Osteocyte (in vitro differentiated cells): ENCODE measurements around the gene CHRNB4. TPM values are rescaled to one million over a fixed set of nuclear protein-coding genes. Genes with fewer than 3 reads are reported as not detected.

Experiments
- DNase-seq: peaks from one replicate; pipeline ENCODE4 v3.0.0; 2021; ENCODE audit warnings: mixed read lengths; ENCODE audit not compliant: unreplicated experiment; ENCODE audit errors: extremely low spot score
- H3K27ac Mint-ChIP-seq: one replicate; pipeline ENCODE4 v1.8.0; 2021; ENCODE audit warnings: mild to moderate bottlenecking, mixed read lengths; ENCODE audit not compliant: unreplicated experiment
- H3K27me3 Mint-ChIP-seq: one replicate; pipeline ENCODE4 v1.8.0; 2021; ENCODE audit warnings: mixed read lengths; ENCODE audit not compliant: unreplicated experiment
- H3K36me3 Mint-ChIP-seq: one replicate; pipeline ENCODE4 v1.8.0; 2021; ENCODE audit warnings: mixed read lengths; ENCODE audit not compliant: unreplicated experiment
- H3K4me1 Mint-ChIP-seq: one replicate; pipeline ENCODE4 v1.8.0; 2021; ENCODE audit warnings: mixed read lengths; ENCODE audit not compliant: unreplicated experiment
- H3K4me3 Mint-ChIP-seq: one replicate; pipeline ENCODE4 v1.8.0; 2021; ENCODE audit warnings: mild to moderate bottlenecking, moderate library complexity, mixed read lengths; ENCODE audit not compliant: unreplicated experiment
- H3K9me3 Mint-ChIP-seq: one replicate; pipeline ENCODE4 v1.8.0; 2021; ENCODE audit warnings: mixed read lengths; ENCODE audit not compliant: unreplicated experiment
- total RNA-seq: library from RNA; stranded (reverse); gene quantifications from 2 replicates; pipeline ENCODE4 v1.2.1, GENCODE V29; 2021
- TF ChIP-seq, protein P1 (sequence below): fragments of 200-600 bp; sonication (generic); IDR thresholded peaks from 2 replicates; pipeline ENCODE4 v1.5.0; 2021; ENCODE audit warnings: antibody characterized with exemption, mild to moderate bottlenecking, moderate library complexity

CHRNB4 gene
- total RNA-seq, 1 donor from 2014 or later, result not detected

DNA sequence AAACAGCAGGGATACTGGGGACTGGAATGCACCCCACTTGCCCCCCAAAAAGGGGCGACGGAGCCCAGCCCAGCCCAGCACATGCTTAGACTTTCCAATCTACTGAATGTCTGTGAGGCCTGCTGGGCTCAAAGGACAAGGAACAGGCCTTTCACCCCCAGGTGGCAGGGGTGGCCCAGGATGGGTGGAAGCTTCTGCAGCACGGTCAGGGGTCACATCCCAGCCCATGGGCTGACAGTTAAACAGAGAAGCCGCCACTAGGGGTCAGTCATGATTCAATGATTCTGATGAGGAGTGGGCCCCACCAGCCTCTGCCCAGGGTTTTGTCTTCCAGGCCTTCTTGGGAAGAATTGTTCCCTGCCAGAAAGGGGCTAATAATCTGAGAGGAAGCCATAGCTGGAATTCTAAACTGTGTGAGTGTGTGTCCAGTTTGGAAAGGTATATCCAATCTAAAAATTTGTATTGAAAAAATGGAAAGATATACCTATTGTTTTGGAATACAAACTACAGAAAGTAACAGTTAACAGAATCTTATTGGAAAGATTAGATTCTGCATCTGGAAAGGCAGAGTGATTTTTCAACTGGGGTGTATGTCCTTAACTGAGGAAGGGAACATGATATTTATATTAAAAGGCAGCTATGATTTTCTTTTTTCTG is 2.2 kb downstream of the CHRNB4 start:
- Mint-ChIP-seq H3K9me3 (no peaks in the 10 kb centered on the region), H3K4me3 (no peak overlapping the region), H3K4me1 (peaks cover 8% of the 10 kb centered on the region), H3K36me3 (no peaks in the 10 kb centered on the region), H3K27ac (no peak overlapping the region), H3K27me3 (peaks cover 22% of the 10 kb centered on the region)
- TF ChIP-seq, protein P1, sequence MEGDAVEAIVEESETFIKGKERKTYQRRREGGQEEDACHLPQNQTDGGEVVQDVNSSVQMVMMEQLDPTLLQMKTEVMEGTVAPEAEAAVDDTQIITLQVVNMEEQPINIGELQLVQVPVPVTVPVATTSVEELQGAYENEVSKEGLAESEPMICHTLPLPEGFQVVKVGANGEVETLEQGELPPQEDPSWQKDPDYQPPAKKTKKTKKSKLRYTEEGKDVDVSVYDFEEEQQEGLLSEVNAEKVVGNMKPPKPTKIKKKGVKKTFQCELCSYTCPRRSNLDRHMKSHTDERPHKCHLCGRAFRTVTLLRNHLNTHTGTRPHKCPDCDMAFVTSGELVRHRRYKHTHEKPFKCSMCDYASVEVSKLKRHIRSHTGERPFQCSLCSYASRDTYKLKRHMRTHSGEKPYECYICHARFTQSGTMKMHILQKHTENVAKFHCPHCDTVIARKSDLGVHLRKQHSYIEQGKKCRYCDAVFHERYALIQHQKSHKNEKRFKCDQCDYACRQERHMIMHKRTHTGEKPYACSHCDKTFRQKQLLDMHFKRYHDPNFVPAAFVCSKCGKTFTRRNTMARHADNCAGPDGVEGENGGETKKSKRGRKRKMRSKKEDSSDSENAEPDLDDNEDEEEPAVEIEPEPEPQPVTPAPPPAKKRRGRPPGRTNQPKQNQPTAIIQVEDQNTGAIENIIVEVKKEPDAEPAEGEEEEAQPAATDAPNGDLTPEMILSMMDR, result peak; percentile 81
- DNase-seq, result no peak

DNA sequence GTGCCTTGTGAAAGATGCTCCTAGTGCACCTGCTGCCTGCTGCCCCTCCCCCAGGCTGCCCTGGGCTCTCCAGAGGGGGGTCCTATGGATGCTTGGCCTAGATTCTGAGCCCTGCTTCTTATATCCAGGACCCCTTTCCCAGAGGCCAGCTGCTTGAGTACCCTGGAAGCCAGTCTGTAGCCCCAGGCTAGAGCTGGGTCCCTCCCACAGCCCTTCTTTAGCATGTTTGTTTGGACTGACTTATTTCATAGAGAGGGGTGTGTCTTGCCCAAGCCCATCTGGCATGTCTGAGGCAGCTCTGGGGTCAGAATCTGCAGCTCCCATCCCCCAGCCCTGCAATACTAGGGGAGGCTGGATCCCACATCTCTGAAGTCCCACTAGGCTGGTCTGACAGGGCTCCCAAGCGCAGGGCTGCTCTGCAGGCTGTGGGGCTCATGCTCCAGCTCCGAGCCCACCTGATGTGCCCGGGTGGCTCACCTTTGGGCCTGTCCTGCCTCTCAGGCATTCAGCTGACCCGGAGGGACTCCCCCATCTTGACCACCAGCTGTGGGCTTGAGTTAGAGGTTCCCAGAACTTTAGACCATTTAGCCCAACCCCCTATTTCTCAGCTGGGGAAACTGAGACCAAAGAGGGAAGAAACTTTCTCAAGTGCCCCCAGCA is 3.1 kb downstream of the CHRNB4 start:
- peaks cover 29% of the 10 kb centered on the region for H3K27me3 Mint-ChIP-seq
- H3K4me3 Mint-ChIP-seq, result no peak overlapping the region
- H3K4me1 Mint-ChIP-seq, result peaks cover 8% of the 10 kb centered on the region
- no peak overlapping the region for H3K27ac Mint-ChIP-seq
- TF ChIP-seq, protein P1, result no peak
- peaks cover 2% of the 10 kb centered on the region for H3K36me3 Mint-ChIP-seq
- DNase-seq, result no peak
- peaks cover 3% of the 10 kb centered on the region for H3K9me3 Mint-ChIP-seq

DNA sequence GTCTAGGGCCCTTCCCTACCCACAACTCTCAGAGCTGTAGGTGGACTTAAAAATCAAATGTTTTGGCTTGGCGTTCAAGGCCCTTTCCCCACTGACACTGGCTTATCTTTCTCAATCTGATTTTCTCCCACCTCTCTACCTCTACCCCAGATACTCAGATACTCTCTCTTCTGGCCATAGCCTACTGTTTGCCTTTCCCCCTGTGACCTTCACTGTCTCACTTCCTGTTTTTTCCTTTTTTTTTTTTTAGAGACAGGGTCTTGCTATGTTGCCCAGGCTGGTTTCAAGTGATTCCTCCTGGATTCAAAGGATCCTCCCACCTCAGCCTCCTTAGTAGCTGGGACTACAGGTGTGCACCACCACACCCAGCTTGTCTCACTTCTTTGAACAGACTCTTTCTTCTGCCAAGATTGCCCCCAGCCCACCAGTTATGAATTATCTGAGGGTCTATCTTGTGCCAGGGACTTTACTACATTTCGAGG is 4.6 kb downstream of the CHRNB4 start:
- DNase-seq, result no peak
- H3K4me1 Mint-ChIP-seq, result peaks cover 6% of the 10 kb centered on the region
- H3K27me3 Mint-ChIP-seq, result peaks cover 34% of the 10 kb centered on the region
- H3K36me3 Mint-ChIP-seq, result peaks cover 2% of the 10 kb centered on the region
- no peak overlapping the region for H3K4me3 Mint-ChIP-seq
- H3K9me3 Mint-ChIP-seq, result peaks cover 3% of the 10 kb centered on the region
- TF ChIP-seq, protein P1, result no peak
- H3K27ac Mint-ChIP-seq, result no peak overlapping the region

DNA sequence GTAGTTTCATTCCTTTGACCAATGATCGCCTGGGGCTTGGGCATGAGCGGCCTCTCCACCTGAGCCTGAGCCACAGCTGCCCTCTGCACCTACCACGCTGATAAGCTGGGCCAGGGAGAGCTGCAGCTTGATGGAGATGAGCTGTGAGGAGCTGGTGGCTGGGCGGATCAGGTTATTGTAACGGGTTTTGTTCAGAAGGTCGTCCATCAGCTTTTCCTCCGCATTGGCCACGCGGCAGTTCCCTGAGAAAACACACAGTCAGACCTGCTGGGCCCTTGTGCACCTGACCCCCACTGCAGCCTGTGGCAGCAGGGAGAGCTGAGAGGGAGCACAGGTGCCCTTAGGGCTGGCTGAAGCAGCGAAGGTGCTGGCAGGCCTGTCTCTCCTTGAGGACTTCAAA is 5.7 kb downstream of the CHRNB4 start:
- Mint-ChIP-seq H3K4me3 (no peak overlapping the region), H3K9me3 (peaks cover 3% of the 10 kb centered on the region), H3K36me3 (peaks cover 2% of the 10 kb centered on the region), H3K27ac (no peak overlapping the region), H3K27me3 (peaks cover 33% of the 10 kb centered on the region), H3K4me1 (no peaks in the 10 kb centered on the region)
- DNase-seq, result no peak
- TF ChIP-seq, protein P1, result no peak
